Measurements from ENCODE around the gene MIPEP.

DNA sequence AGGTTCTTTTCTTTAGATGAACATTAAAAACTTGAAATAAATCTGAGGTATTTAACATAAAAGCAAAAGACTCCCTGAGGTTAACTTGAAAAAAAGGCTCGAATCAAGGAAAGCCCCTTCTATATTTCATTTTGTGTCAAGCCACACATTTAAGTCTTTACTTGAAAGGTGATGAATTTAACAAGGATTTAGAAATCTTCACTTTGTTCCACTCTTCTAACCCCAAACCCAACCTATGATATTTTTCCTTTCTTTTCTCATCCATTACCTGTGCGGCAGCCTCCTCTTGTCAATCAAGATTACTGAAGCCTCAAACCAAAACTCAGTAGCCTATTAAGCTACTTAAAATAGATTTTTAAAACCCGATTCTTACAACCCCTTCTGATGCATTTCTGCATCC lies 33.8 kb downstream of the MIPEP start:
- no peak for TF ChIP-seq POLR2A (IDR thresholded peaks at IDR 0.05)
- TF ChIP-seq, protein P1, sequence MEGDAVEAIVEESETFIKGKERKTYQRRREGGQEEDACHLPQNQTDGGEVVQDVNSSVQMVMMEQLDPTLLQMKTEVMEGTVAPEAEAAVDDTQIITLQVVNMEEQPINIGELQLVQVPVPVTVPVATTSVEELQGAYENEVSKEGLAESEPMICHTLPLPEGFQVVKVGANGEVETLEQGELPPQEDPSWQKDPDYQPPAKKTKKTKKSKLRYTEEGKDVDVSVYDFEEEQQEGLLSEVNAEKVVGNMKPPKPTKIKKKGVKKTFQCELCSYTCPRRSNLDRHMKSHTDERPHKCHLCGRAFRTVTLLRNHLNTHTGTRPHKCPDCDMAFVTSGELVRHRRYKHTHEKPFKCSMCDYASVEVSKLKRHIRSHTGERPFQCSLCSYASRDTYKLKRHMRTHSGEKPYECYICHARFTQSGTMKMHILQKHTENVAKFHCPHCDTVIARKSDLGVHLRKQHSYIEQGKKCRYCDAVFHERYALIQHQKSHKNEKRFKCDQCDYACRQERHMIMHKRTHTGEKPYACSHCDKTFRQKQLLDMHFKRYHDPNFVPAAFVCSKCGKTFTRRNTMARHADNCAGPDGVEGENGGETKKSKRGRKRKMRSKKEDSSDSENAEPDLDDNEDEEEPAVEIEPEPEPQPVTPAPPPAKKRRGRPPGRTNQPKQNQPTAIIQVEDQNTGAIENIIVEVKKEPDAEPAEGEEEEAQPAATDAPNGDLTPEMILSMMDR (IDR thresholded peaks at IDR 0.05): no peak

Data from adrenal gland (tissue), 5 donors.